ENCODE results near the gene NEDD4L.

DNA sequence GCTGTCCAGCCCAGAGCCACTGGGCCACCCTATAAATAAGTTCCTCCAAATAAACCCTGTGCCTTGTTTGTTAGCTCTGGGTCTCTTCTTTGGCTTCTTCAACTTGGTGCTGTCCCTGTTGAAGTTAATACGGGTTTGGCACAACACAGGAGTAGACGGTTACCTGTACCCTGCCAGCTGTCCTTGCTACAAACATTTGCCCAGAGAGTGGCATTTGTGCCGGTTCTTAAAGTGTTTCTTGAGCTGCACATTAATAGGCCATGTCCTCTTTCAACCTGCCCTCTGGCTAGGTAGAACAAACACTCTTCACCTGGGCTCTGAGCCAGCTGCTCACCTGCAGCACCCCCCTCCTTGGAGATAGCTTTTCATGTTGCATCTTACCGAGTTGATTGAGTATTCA, 139.2 kb downstream of the NEDD4L start:
- TF ChIP-seq, protein P1, sequence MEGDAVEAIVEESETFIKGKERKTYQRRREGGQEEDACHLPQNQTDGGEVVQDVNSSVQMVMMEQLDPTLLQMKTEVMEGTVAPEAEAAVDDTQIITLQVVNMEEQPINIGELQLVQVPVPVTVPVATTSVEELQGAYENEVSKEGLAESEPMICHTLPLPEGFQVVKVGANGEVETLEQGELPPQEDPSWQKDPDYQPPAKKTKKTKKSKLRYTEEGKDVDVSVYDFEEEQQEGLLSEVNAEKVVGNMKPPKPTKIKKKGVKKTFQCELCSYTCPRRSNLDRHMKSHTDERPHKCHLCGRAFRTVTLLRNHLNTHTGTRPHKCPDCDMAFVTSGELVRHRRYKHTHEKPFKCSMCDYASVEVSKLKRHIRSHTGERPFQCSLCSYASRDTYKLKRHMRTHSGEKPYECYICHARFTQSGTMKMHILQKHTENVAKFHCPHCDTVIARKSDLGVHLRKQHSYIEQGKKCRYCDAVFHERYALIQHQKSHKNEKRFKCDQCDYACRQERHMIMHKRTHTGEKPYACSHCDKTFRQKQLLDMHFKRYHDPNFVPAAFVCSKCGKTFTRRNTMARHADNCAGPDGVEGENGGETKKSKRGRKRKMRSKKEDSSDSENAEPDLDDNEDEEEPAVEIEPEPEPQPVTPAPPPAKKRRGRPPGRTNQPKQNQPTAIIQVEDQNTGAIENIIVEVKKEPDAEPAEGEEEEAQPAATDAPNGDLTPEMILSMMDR (optimal IDR thresholded peaks at IDR 0.05 in 1 of 3, IDR thresholded peaks at IDR 0.05 in 1 of 3, conservative IDR thresholded peaks at IDR 0.05 in 1 of 3; ENCODE audit: extremely low read depth in 1 of 3, insufficient read depth in 2 of 3, low read length in 3 of 3), result no peak
- TF ChIP-seq EZH2 (IDR thresholded peaks at IDR 0.05; ENCODE audit: low read length), result no peak

Measured in keratinocyte (primary cell).